ENCODE results near the gene GAL3ST2. TPM values are rescaled to one million over a fixed set of nuclear protein-coding genes. Genes with fewer than 3 reads are reported as not detected.

Gene GAL3ST2
- total RNA-seq, 1 donor from 2014 or later, result not detected

DNA sequence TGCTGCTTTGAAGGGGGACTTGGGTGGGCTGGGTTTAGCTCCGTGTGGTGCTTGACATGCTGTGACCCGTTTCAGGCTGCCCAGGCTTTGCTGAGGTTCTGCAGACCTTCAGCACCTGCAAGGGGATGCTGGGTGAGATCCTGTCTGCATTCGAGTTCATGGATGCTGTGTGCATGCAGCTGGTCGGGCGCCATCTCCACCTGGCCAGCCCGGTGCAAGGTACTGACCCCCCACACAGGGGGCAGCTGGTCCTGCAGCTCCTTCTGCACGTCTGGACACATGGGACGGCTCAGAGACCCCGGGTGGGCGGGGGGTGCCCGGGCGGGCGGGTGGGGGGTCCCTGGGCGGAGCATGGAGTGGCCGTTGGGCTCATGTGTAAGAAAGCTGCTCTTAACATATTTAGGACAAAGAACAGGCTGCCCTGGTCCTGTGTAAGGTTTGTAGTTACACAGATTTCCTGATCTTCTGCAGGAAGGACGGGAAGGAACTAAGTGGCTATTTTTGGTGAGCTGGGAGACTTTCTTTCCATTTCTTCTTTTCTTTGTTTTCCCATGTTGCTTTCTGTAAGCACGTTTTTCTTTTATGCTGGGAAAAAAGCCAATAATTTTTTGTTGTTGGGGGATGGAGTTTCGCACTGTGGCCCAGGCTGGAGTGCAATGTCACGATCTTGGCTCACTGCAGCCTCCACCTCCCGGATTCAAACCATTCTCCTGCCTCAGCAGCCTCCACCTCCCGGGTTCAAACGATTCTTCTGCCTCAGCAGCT lies 26.4 kb upstream of the GAL3ST2 start:
- Histone ChIP-seq H3K4me3 (ENCODE audit: insufficient read depth, low read depth, low read length) (no peak overlapping the region), H3K27me3 (ENCODE audit: insufficient read depth, low read length) (no peaks in the 10 kb centered on the region), H3K27ac (ENCODE audit: low read depth, low read length) (no peak overlapping the region), H3K4me1 (ENCODE audit: insufficient read depth, low read length) (no peaks in the 10 kb centered on the region), H3K9ac (ENCODE audit: low read length) (no peak overlapping the region), H3K9me3 (ENCODE audit: insufficient read depth, low read depth, low read length) (no peaks in the 10 kb centered on the region), H3K79me2 (ENCODE audit: insufficient read depth, low read length) (no peaks in the 10 kb centered on the region), H2AFZ (ENCODE audit: low read depth, low read length) (no peak overlapping the region), H4K20me1 (ENCODE audit: insufficient read depth, low read length) (no peaks in the 10 kb centered on the region), H3K36me3 (ENCODE audit: insufficient read depth, low read length) (no peaks in the 10 kb centered on the region), H3K4me2 (ENCODE audit: low read length) (no peak overlapping the region)
- peaks cover 3% of the 10 kb centered on the region for H3K27me3 Mint-ChIP-seq (ENCODE audit: low read depth, unreplicated experiment)
- H3K4me1 Mint-ChIP-seq (ENCODE audit: low read depth, unreplicated experiment), result no peaks in the 10 kb centered on the region
- H3K27ac Mint-ChIP-seq (ENCODE audit: unreplicated experiment), result no peak overlapping the region
- no peak for TF ChIP-seq EZH2 (IDR thresholded peaks at IDR 0.05; ENCODE audit: insufficient read depth, low read length)
- TF ChIP-seq CTCF (IDR thresholded peaks at IDR 0.05; ENCODE audit: insufficient read depth, low read depth, low read length), result no peak
- FAIRE-seq (no peak), DNase-seq (ENCODE audit: low read depth) (no peak)
- H3K4me3 Mint-ChIP-seq (ENCODE audit: unreplicated experiment), result no peak overlapping the region
- peaks cover 35% of the 10 kb centered on the region for H3K36me3 Mint-ChIP-seq (ENCODE audit: low read depth, unreplicated experiment)
- H3K9me3 Mint-ChIP-seq (ENCODE audit: unreplicated experiment), result peaks cover 5% of the 10 kb centered on the region

DNA sequence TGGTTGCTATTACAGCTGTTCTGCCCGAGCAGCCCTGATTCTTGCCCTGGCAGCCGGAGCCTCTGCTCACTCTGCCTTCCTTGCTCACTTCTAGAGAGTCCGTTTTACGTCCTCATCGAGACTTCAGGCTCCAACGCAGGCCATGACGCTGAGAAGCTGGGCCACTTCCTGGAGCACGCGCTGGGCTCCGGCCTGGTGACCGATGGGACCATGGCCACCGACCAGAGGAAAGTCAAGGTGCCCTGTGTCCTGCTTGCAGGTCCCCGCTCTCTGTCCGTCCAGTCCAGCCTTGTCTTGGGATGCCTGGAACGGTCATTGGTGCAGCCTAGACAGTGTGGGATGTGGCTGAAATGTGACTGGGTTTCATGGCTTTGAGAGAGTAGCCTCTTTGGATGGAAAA lies 25.5 kb upstream of the GAL3ST2 start:
- no peak overlapping the region for H3K27ac Mint-ChIP-seq (ENCODE audit: unreplicated experiment)

More for the DNA sequence above, 25.5 kb upstream of the GAL3ST2 start:
- no peaks in the 10 kb centered on the region for H3K36me3 ChIP-seq (ENCODE audit: insufficient read depth, low read length)
- H3K4me2 ChIP-seq (ENCODE audit: low read length), result no peak overlapping the region
- no peaks in the 10 kb centered on the region for H4K20me1 ChIP-seq (ENCODE audit: insufficient read depth, low read length)
- H3K79me2 ChIP-seq (ENCODE audit: insufficient read depth, low read length), result no peaks in the 10 kb centered on the region
- Mint-ChIP-seq H3K4me1 (ENCODE audit: low read depth, unreplicated experiment) (no peaks in the 10 kb centered on the region), H3K36me3 (ENCODE audit: low read depth, unreplicated experiment) (peaks cover 32% of the 10 kb centered on the region), H3K9me3 (ENCODE audit: unreplicated experiment) (peaks cover 2% of the 10 kb centered on the region), H3K4me3 (ENCODE audit: unreplicated experiment) (no peak overlapping the region), H3K27me3 (ENCODE audit: low read depth, unreplicated experiment) (peaks cover 3% of the 10 kb centered on the region)
- H3K4me1 ChIP-seq (ENCODE audit: insufficient read depth, low read length), result no peaks in the 10 kb centered on the region
- H3K4me3 ChIP-seq (ENCODE audit: insufficient read depth, low read depth, low read length), result no peak overlapping the region
- no peak overlapping the region for H2AFZ ChIP-seq (ENCODE audit: low read depth, low read length)
- H3K27me3 ChIP-seq (ENCODE audit: insufficient read depth, low read length), result no peaks in the 10 kb centered on the region
- DNase-seq (ENCODE audit: low read depth), result no peak
- no peaks in the 10 kb centered on the region for H3K9me3 ChIP-seq (ENCODE audit: insufficient read depth, low read depth, low read length)
- H3K9ac ChIP-seq (ENCODE audit: low read length), result no peak overlapping the region
- TF ChIP-seq EZH2 (IDR thresholded peaks at IDR 0.05; ENCODE audit: insufficient read depth, low read length) (no peak), CTCF (IDR thresholded peaks at IDR 0.05; ENCODE audit: insufficient read depth, low read depth, low read length) (no peak)
- FAIRE-seq, result no peak
- no peak overlapping the region for H3K27ac ChIP-seq (ENCODE audit: low read depth, low read length)
